Astrocyte (in vitro differentiated cells and primary cell): ENCODE data around the gene FCER2. TPM values are rescaled to one million over a fixed set of nuclear protein-coding genes. Genes with fewer than 3 reads are reported as not detected.

Source experiments
- DNase-seq: peaks from one replicate; pipeline ENCODE4 v3.0.0-alpha.2; 2010; ENCODE audit warnings: low read depth
- FAIRE-seq: peaks from 2 replicates; lab custom pipeline; 2011; peaks lifted over from hg19 to GRCh38; lab: Jason Lieb, UNC
- H2AFZ ChIP-seq: 2 replicates; pipeline ENCODE4 v1.6.0; 2012; ENCODE audit warnings: low read depth, low read length, inconsistent platforms
- H3K27ac ChIP-seq: 2 replicates; pipeline ENCODE4 v1.5.1; 2011; ENCODE audit warnings: low read depth, low read length, inconsistent platforms
- H3K27me3 ChIP-seq: 2 replicates; pipeline ENCODE4 v1.6.0; 2011; ENCODE audit warnings: low read length, inconsistent platforms; ENCODE audit not compliant: insufficient read depth
- H3K36me3 ChIP-seq: 2 replicates; pipeline ENCODE4 v1.5.1; 2011; ENCODE audit warnings: low read length, inconsistent platforms; ENCODE audit not compliant: insufficient read depth
- H3K4me1 ChIP-seq: 2 replicates; pipeline ENCODE4 v1.5.1; 2011; ENCODE audit warnings: low read length, inconsistent platforms; ENCODE audit not compliant: insufficient read depth
- H3K4me2 ChIP-seq: 2 replicates; pipeline ENCODE4 v1.6.0; 2012; ENCODE audit warnings: low read length, inconsistent platforms
- H3K4me3 ChIP-seq: 2 replicates; pipeline ENCODE4 v1.5.1; 2011; ENCODE audit warnings: low read depth, mild to moderate bottlenecking, low read length, inconsistent platforms; ENCODE audit not compliant: insufficient read depth
- H3K79me2 ChIP-seq: 2 replicates; pipeline ENCODE4 v1.6.0; 2012; ENCODE audit warnings: mild to moderate bottlenecking, low read length, inconsistent platforms; ENCODE audit not compliant: insufficient read depth
- H3K9ac ChIP-seq: 2 replicates; pipeline ENCODE4 v1.6.0; 2012; ENCODE audit warnings: mild to moderate bottlenecking, low read length, inconsistent platforms
- H3K9me3 ChIP-seq: 2 replicates; pipeline ENCODE4 v1.5.1; 2012; ENCODE audit warnings: low read depth, mild to moderate bottlenecking, low read length, inconsistent platforms; ENCODE audit not compliant: insufficient read depth
- H4K20me1 ChIP-seq: 2 replicates; pipeline ENCODE4 v1.6.0; 2012; ENCODE audit warnings: low read length, inconsistent platforms; ENCODE audit not compliant: insufficient read depth
- H3K27ac Mint-ChIP-seq: one replicate; pipeline ENCODE4 v1.8.0; 2021; ENCODE audit warnings: mild to moderate bottlenecking, mixed read lengths; ENCODE audit not compliant: unreplicated experiment
- H3K27me3 Mint-ChIP-seq: one replicate; pipeline ENCODE4 v1.8.0; 2021; ENCODE audit warnings: low read depth, mixed read lengths; ENCODE audit not compliant: unreplicated experiment
- H3K36me3 Mint-ChIP-seq: one replicate; pipeline ENCODE4 v1.8.0; 2021; ENCODE audit warnings: low read depth, mixed read lengths; ENCODE audit not compliant: unreplicated experiment
- H3K4me1 Mint-ChIP-seq: one replicate; pipeline ENCODE4 v1.8.0; 2021; ENCODE audit warnings: low read depth, mixed read lengths; ENCODE audit not compliant: unreplicated experiment
- H3K4me3 Mint-ChIP-seq: one replicate; pipeline ENCODE4 v1.8.0; 2021; ENCODE audit warnings: mild to moderate bottlenecking, moderate library complexity, mixed read lengths; ENCODE audit not compliant: unreplicated experiment
- H3K9me3 Mint-ChIP-seq: one replicate; pipeline ENCODE4 v1.8.0; 2021; ENCODE audit warnings: mild to moderate bottlenecking, mixed read lengths; ENCODE audit not compliant: unreplicated experiment
- EZH2 ChIP-seq: IDR thresholded peaks from 2 replicates; pipeline ENCODE4 v1.6.1; 2012; ENCODE audit warnings: mild to moderate bottlenecking, low read length, inconsistent platforms; ENCODE audit not compliant: insufficient read depth
- total RNA-seq: library from RNA; stranded (reverse); gene quantifications from 2 replicates; pipeline ENCODE4 v1.2.1, GENCODE V29; 2021
- TF ChIP-seq, protein P1 (sequence below): IDR thresholded peaks from 2 replicates; pipeline ENCODE4 v1.5.1; 2011; ENCODE audit warnings: low read depth, mild to moderate bottlenecking, inconsistent platforms, low read length, moderate library complexity; ENCODE audit not compliant: insufficient read depth

The FCER2 gene
- total RNA-seq, 1 donor from 2014 or later: not detected

DNA sequence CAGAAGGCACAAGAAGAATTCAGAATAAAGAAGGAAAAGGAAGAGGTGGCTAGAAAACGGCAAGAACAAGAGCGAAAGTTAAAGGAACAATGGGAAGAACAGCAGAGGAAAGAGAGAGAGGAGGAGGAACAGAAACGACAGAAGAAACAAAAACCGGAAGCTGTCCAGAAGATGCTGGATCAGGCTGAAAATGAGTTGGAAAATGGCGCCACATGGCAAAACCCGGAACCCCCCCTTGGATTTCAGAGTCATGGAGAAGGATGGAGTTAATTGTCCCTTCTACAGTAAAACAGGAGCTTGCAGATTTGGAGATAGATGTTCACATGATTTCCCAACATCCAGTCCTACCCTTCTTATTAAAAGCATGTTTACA lies 38.7 kb upstream of the FCER2 start:
- Mint-ChIP-seq H3K27ac (no peak overlapping the region), H3K4me1 (no peaks in the 10 kb centered on the region), H3K4me3 (no peak overlapping the region), H3K36me3 (no peaks in the 10 kb centered on the region), H3K9me3 (peaks cover 3% of the 10 kb centered on the region), H3K27me3 (peaks cover 63% of the 10 kb centered on the region)
- peaks cover 2% of the 10 kb centered on the region for H3K27me3 ChIP-seq
- H4K20me1 ChIP-seq: no peaks in the 10 kb centered on the region
- H3K4me1 ChIP-seq: no peaks in the 10 kb centered on the region
- no peak overlapping the region for H2AFZ ChIP-seq
- H3K9me3 ChIP-seq: no peaks in the 10 kb centered on the region
- no peak overlapping the region for H3K4me3 ChIP-seq
- H3K9ac ChIP-seq: no peak overlapping the region
- no peak overlapping the region for H3K27ac ChIP-seq
- no peak for FAIRE-seq
- H3K4me2 ChIP-seq: no peak overlapping the region
- no peaks in the 10 kb centered on the region for H3K36me3 ChIP-seq
- TF ChIP-seq, protein P1, sequence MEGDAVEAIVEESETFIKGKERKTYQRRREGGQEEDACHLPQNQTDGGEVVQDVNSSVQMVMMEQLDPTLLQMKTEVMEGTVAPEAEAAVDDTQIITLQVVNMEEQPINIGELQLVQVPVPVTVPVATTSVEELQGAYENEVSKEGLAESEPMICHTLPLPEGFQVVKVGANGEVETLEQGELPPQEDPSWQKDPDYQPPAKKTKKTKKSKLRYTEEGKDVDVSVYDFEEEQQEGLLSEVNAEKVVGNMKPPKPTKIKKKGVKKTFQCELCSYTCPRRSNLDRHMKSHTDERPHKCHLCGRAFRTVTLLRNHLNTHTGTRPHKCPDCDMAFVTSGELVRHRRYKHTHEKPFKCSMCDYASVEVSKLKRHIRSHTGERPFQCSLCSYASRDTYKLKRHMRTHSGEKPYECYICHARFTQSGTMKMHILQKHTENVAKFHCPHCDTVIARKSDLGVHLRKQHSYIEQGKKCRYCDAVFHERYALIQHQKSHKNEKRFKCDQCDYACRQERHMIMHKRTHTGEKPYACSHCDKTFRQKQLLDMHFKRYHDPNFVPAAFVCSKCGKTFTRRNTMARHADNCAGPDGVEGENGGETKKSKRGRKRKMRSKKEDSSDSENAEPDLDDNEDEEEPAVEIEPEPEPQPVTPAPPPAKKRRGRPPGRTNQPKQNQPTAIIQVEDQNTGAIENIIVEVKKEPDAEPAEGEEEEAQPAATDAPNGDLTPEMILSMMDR: no peak
- TF ChIP-seq EZH2: no peak
- DNase-seq: no peak
- no peaks in the 10 kb centered on the region for H3K79me2 ChIP-seq

DNA sequence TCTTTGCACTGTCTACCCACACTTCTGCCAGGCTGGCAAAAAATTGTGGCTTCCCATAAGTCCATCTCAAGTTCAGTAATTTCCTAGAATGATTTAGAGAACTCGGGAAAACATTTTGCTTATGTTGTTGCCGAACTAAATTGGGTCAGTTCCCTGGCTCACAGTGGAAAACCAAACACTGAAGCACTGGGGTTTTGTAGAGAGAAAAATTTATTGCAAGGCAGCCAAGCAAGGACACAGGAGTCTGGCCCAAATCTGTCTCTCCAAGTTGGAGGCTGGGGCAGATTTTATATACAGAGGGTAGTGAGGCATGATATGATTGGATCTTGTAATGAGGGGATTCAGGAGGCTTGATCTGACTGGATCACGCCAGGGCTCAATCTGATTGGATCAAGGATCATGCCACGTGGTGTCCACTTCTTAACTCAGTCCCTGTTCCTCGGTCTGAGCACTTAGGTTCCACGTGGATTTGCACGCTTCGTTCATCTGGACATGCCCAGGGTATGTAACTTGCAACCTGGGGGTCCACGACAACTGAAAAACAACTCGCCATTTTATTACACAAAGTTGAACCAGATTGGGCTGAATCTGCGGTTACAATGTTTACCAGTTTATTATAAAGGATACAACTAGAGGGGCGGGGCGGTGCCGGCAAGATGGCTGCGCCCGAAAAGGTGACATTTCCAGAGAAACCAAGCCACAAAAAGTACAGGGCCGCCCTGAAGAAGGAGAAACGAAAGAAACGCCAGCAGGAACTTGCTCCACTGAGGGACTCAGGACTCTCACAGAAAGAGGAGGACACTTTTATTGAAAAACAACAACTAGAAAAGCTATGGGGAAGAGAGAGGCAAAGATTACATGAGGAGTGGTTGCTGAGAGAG lies 38.1 kb upstream of the FCER2 start:
- H3K27me3 ChIP-seq: peaks cover 3% of the 10 kb centered on the region
- H3K27me3 Mint-ChIP-seq: peaks cover 66% of the 10 kb centered on the region
- peaks cover 3% of the 10 kb centered on the region for H3K9me3 Mint-ChIP-seq

More for the DNA sequence above, 38.1 kb upstream of the FCER2 start:
- Mint-ChIP-seq H3K4me1 (no peaks in the 10 kb centered on the region), H3K4me3 (no peak overlapping the region), H3K36me3 (no peaks in the 10 kb centered on the region), H3K27ac (no peak overlapping the region)
- Histone ChIP-seq H3K79me2 (no peaks in the 10 kb centered on the region), H3K4me2 (no peak overlapping the region), H4K20me1 (no peaks in the 10 kb centered on the region), H3K36me3 (no peaks in the 10 kb centered on the region), H3K4me1 (no peaks in the 10 kb centered on the region), H2AFZ (no peak overlapping the region), H3K9ac (no peak overlapping the region), H3K4me3 (no peak overlapping the region), H3K9me3 (no peaks in the 10 kb centered on the region), H3K27ac (no peak overlapping the region)
- DNase-seq: no peak
- no peak for FAIRE-seq
- TF ChIP-seq, protein P1: no peak
- no peak for TF ChIP-seq EZH2
